Activated naive CD8-positive, alpha-beta T cell treated with anti-CD3 and anti-CD28 coated beads for 36 hours (primary cell): ENCODE data around the gene BSCL2. TPM values are rescaled to one million over a fixed set of nuclear protein-coding genes. Genes with fewer than 3 reads are reported as not detected.
"Not testable (repeated sequence)": the region's sequence is repeated elsewhere in the genome, so short reads cannot be mapped to it uniquely, and the experiment has no call there.

Experiments used
- DNase-seq: peaks from one replicate; pipeline ENCODE4 v3.0.0; 2021
- H3K27ac Mint-ChIP-seq: one replicate; pipeline ENCODE4 v1.8.0; 2022; ENCODE audit warnings: mild to moderate bottlenecking, moderate library complexity, mixed read lengths
- H3K27me3 Mint-ChIP-seq: one replicate; pipeline ENCODE4 v1.8.0; 2022; ENCODE audit warnings: mild to moderate bottlenecking, mixed read lengths
- H3K36me3 Mint-ChIP-seq: one replicate; pipeline ENCODE4 v1.8.0; 2021; ENCODE audit warnings: mild to moderate bottlenecking, mixed read lengths
- H3K4me1 Mint-ChIP-seq: one replicate; pipeline ENCODE4 v1.8.0; 2021; ENCODE audit warnings: mixed read lengths
- H3K4me3 Mint-ChIP-seq: one replicate; pipeline ENCODE4 v1.8.0; 2022; ENCODE audit warnings: mild to moderate bottlenecking, moderate library complexity, mixed read lengths
- H3K9me3 Mint-ChIP-seq: one replicate; pipeline ENCODE4 v1.8.0; 2022; ENCODE audit warnings: mixed read lengths
- total RNA-seq, 2 experiments: library from RNA; stranded (reverse); gene quantifications; one replicate each; pipeline ENCODE4 v1.2.3, GENCODE V29; 2021

Gene BSCL2
- total RNA-seq, 2 experiments from 2014 or later = 22.7 to 23.7 TPM

DNA sequence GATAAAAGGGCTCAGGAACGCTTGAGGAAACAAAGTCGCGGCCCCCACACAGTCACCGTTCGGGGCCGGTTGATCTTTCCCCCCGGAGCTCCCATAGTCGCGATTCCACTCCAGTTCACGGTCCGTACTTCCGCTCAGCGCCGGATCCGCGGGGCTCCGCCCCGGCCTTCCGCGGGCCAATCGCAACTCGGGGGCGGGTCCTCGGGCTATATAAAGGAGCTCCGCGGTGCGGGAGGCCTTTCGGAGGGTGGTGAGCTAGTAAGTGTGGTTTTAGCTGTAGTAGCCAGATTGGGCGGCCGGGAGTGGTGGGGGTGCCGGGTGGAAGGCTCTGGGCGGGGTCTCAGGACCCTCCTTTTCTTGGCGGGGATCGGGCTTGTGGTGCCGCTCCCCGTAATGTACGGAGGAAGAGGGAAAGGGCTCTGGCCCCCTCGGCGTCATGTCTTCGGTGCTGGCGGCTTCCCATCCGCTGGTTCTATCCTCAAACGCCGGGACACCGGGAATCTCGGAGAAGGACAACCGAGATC is 42.1 kb downstream of the BSCL2 start, which contains the start of the genes C11orf98 and CSKMT:
TSS of gene C11orf98 (minus strand) at position 136 of the 524 bp plus-strand sequence. CDS start at position 95, 41 bp downstream.
TSS of gene CSKMT (plus strand) at position 238 of the 524 bp plus-strand sequence. CDS start 568 bp downstream, outside the sequence.
- peak within 1 kb of the TSS; percentile 93 for H3K4me3 Mint-ChIP-seq
- H3K27me3 Mint-ChIP-seq = no peaks in the 10 kb centered on the region
- DNase-seq = peak; percentile 96
- H3K4me1 Mint-ChIP-seq = peaks cover 45% of the 10 kb centered on the region
- no peaks in the 10 kb centered on the region for H3K9me3 Mint-ChIP-seq
- H3K36me3 Mint-ChIP-seq = peaks cover 66% of the 10 kb centered on the region
- peak within 1 kb of the TSS; percentile 95 for H3K27ac Mint-ChIP-seq

DNA sequence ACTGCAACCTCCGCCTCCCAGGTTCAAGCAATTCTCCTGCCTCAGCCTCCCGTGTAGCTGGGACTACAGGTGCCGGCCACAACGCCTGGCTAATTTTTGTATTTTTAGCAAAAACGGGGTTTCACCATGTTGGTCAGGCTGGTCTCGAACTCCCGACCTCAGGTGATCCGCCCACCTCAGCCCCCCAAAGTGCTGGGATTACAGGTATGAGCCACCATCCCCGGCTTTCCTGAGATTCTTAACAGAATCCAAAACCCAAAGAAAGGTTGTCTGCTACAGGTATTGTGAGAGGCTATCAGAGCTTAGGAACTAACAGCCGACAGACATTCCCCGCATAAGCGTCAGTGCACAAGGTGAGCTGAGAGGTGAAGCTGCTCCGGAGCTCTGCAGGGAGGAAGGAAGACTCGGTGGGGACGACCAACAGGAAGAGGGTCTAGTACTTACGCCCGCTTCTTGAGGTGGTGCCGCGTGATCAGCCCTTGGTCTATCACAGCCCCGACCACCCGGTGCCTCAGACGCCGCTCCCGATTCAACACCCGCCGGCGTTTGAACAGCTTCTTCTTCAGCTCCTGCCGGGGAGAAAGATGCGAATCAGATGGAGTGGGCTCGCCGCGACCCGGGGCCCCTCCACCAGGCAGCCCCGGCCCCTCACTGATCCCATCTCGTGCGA is 42.7 kb downstream of the BSCL2 start:
- DNase-seq = peak; percentile 69
- Mint-ChIP-seq H3K27ac (peak overlapping the region; percentile 95), H3K4me3 (peak overlapping the region; percentile 93), H3K9me3 (no peaks in the 10 kb centered on the region), H3K36me3 (peaks cover 62% of the 10 kb centered on the region), H3K27me3 (no peaks in the 10 kb centered on the region), H3K4me1 (peaks cover 40% of the 10 kb centered on the region)

- Mint-ChIP-seq H3K27me3 (no peaks in the 10 kb centered on the region), H3K36me3 (peaks cover 2% of the 10 kb centered on the region), H3K4me1 (peaks cover 13% of the 10 kb centered on the region), H3K27ac (peak overlapping the region; percentile 16), H3K4me3 (no peak overlapping the region), H3K9me3 (no peaks in the 10 kb centered on the region)
- no peak for DNase-seq
Observed at GRCh38 chr11:62656796-62657429, 50.3 kb downstream of the BSCL2 start.

DNA sequence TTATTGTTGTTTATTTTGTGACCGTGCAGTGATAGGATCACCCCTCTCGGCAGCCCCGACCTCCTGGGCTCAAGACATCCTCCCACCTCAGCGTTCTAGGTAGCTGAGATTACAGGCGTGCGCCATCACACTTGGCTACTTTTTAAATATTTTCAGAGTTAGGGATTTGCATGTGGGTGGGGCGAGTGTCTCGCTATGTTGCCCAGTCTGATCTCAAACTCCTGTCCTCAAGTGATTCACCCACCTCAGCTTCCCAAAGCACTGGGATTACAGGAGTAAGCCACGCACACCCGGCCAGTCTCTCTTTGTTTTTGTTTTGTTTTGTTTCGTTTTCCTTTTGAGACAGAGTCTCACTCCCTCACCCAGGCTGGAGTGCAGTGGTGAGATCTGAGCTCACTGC is 52.9 kb downstream of the BSCL2 start:
- DNase-seq = no peak
- Mint-ChIP-seq H3K4me3 (peak overlapping the region; percentile 48), H3K4me1 (peaks cover 20% of the 10 kb centered on the region), H3K27ac (peak overlapping the region; percentile 63), H3K36me3 (peaks cover 10% of the 10 kb centered on the region), H3K27me3 (no peaks in the 10 kb centered on the region), H3K9me3 (no peaks in the 10 kb centered on the region)

DNA sequence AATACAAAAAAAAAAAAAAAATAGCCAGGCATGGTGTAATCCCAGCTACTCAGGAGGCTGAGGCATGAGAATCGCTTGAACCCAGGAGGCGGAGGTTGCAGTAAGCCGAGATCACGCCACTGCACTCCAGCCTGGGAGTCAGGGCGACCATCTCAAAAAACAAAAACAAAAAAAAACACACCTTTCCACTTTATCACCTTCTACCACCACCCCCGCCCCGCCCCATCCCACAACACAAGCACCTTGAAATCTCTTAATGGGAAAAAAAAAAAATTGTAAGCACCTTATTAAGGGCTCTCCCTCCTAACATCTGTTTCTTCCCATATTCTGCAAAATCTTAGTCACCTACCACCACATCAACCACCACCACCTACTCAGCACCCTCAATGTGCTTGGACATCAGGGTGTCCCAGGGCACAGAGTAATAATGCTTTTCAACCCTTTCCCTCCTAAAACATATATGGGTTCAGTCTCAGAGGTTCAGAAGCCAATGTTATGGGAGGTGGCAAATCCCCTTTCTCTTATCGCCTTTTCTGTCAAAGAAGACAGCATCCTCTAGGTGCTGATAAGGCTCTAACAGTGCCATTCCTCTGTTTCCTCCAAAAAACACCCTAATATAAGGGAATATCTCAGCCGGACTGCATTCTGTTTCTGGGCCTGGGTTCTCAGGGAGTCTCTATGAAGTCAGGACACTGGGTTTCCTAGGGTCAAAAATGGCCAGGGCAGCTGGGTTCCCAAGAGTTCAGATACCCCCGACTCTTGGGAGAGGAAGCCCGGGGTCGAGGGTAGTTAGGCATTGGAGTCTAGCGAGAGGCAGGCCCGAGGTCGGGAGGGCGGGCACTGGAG is 54.8 kb downstream of the BSCL2 start:
- peak; percentile 27 for DNase-seq
- peak overlapping the region; percentile 93 for H3K27ac Mint-ChIP-seq

DNA sequence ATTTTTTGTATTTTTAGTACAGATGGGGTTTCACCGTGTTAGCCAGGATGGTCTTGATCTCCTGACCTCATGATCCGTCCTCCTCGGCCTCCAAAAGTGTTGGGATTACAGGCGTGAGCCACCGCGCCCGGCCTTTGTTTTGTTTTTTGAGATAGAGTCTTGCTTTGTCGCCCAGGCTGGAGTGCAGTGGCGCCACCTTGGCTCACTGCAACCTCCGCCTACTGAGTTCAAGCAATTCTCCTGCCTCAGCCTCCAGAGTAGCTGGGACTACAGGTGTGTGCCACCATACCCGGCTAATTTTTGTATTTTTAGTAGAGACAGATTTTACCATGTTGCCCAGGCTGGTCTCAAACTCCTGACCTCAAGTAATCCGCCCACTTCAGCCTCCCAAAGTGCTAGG is 56.9 kb downstream of the BSCL2 start:
- H3K27me3 Mint-ChIP-seq, H3K27ac Mint-ChIP-seq, H3K9me3 Mint-ChIP-seq, DNase-seq, H3K4me3 Mint-ChIP-seq: not testable (repeated sequence)
- Mint-ChIP-seq H3K36me3 (peaks cover 13% of the 10 kb centered on the region), H3K4me1 (peaks cover 32% of the 10 kb centered on the region)

More for the DNA sequence above, 54.8 kb downstream of the BSCL2 start:
- H3K27me3 Mint-ChIP-seq = no peaks in the 10 kb centered on the region
- peaks cover 22% of the 10 kb centered on the region for H3K4me1 Mint-ChIP-seq
- H3K4me3 Mint-ChIP-seq = peak overlapping the region; percentile 93
- H3K9me3 Mint-ChIP-seq = no peaks in the 10 kb centered on the region
- H3K36me3 Mint-ChIP-seq = peaks cover 10% of the 10 kb centered on the region

GRCh38 chr11:62649486-62649885 is 57.7 kb downstream of the BSCL2 start:
- H3K27me3 Mint-ChIP-seq = no peaks in the 10 kb centered on the region
- H3K27ac Mint-ChIP-seq = no peak overlapping the region
- no peaks in the 10 kb centered on the region for H3K9me3 Mint-ChIP-seq
- H3K4me3 Mint-ChIP-seq = no peak overlapping the region
- DNase-seq = no peak
- H3K4me1 Mint-ChIP-seq = peaks cover 37% of the 10 kb centered on the region
- H3K36me3 Mint-ChIP-seq = peaks cover 19% of the 10 kb centered on the region

- H3K27me3 Mint-ChIP-seq = no peaks in the 10 kb centered on the region
- H3K27ac Mint-ChIP-seq = no peak overlapping the region
- peaks cover 24% of the 10 kb centered on the region for H3K36me3 Mint-ChIP-seq
- no peak overlapping the region for H3K4me3 Mint-ChIP-seq
- no peak for DNase-seq
- H3K4me1 Mint-ChIP-seq = peaks cover 34% of the 10 kb centered on the region
- no peaks in the 10 kb centered on the region for H3K9me3 Mint-ChIP-seq
Observed at GRCh38 chr11:62648967-62649364, 58.3 kb downstream of the BSCL2 start.

DNA sequence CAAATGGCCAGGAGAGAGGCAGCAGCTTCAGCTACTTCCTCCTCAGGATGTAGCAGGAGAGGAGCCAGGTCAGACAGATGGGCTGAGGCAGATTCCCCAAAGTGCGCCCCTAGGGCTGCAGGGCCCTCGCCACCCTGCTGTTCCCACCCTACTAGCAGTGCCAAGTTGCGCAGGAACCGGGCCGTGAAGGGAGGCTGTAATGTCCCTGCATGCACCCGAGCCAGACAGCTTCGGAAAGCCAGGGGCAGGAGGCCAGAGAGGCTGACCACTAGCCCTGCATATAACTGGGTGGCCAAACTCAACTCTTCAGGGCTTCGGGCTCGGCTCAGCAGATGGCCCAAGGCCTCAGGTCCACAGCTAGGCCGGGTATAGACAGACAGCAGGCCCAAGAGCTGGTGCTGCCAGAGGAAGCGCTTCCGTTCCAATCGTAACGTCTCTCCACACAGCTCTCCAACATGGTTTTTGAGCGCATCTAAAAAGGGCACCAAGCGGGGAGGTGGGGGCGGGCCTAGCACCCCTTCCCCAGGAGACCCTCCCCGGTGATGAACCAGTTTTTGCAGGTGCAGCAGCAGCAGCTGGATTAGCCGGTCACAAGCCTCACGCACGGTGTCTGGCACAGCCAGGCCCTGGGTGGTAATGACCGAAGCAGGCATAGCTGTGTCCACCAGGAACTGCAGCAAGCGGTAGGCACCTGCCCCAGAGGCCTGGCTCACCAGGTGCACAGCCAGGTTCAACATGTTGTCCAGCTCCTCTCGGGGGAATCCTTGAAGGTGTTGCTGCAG is 58.8 kb downstream of the BSCL2 start:
- no peak overlapping the region for H3K4me3 Mint-ChIP-seq

DNA sequence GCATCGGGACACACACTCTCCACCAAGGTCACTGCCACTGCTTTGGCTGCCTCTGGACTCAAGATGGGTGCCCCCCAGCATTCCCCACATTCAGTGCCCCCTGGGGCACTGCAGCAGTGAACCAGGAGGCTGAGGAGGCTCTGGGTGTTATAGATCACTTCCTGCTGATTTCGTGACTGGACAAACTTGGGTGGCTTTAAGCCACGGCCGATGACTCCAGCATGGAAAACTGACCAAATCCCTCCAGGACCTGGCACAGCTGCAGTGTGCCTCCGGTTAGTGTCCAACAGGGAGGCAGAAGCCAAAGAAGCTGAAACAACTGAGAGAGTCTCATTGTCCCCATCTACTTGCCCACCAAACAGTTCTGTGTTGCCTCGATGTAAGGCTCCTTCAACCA is 59.6 kb downstream of the BSCL2 start:
- peaks cover 30% of the 10 kb centered on the region for H3K4me1 Mint-ChIP-seq
- H3K27ac Mint-ChIP-seq = peak overlapping the region; percentile 60
- no peak for DNase-seq
- H3K9me3 Mint-ChIP-seq = no peaks in the 10 kb centered on the region
- H3K27me3 Mint-ChIP-seq = no peaks in the 10 kb centered on the region
- peaks cover 26% of the 10 kb centered on the region for H3K36me3 Mint-ChIP-seq
- peak overlapping the region; percentile 34 for H3K4me3 Mint-ChIP-seq

More for the DNA sequence above, 58.8 kb downstream of the BSCL2 start:
- Mint-ChIP-seq H3K36me3 (peaks cover 24% of the 10 kb centered on the region), H3K27ac (no peak overlapping the region), H3K4me1 (peaks cover 31% of the 10 kb centered on the region), H3K9me3 (no peaks in the 10 kb centered on the region), H3K27me3 (no peaks in the 10 kb centered on the region)
- DNase-seq = no peak

GRCh38 chr11:62646825-62647608 is 60.2 kb downstream of the BSCL2 start:
- Mint-ChIP-seq H3K27me3 (no peaks in the 10 kb centered on the region), H3K36me3 (peaks cover 27% of the 10 kb centered on the region), H3K9me3 (no peaks in the 10 kb centered on the region), H3K4me3 (peak overlapping the region; percentile 99), H3K27ac (peak overlapping the region; percentile 99), H3K4me1 (peaks cover 28% of the 10 kb centered on the region)
- DNase-seq = no peak

DNA sequence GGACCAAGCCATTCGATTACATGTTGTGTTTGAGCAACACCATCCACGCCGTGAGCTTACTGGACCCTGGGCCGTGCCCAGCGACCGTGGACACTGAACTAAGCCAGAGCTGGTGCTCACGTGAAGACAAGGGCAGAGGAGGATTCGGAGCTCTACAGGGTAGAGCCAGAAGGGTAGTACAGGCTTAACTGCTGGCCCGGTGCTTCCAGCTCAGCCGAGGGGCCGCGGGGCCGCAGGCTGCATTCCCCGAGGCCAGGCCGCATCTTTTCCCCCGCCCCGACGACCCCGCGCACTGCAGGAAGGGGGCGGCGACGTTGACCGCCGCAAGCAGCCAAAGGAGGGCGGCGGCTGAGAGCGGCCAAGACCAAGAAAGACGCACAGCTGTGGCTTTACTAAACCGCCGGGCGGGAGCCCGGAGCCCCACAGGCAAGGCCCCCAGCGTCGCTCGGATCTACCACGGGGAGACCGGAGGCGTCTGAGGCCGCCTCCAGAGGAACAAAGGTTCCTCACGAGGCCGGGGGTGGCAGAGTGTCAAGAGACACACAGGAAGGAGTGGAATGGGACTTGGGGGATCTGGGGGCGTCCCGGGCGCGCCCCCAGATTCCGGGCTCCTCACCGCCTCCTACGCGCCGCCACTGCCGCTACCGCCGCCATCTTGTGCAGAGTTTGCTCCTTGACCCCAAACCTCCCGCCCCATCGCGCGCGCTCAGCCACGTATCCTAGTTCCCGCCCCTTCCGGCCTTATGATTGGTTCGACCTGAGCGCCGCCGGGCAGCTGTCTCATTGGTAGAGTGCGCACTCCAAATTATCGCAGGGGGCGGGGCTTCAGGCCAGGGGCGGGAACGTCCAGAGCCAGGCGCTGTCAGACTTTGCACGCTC is 61.0 kb downstream of the BSCL2 start, which contains the start of gene GANAB:
TSS of gene GANAB (minus strand) at position 668 of the 879 bp plus-strand sequence. CDS start at position 654, 14 bp downstream.
- H3K4me1 Mint-ChIP-seq = peaks cover 28% of the 10 kb centered on the region
- peak; percentile 99 for DNase-seq
- H3K27ac Mint-ChIP-seq = peak within 1 kb of the TSS; percentile 99
- H3K36me3 Mint-ChIP-seq = peaks cover 30% of the 10 kb centered on the region
- H3K9me3 Mint-ChIP-seq = no peaks in the 10 kb centered on the region
- H3K27me3 Mint-ChIP-seq = no peaks in the 10 kb centered on the region
- peak within 1 kb of the TSS; percentile 99 for H3K4me3 Mint-ChIP-seq

DNA sequence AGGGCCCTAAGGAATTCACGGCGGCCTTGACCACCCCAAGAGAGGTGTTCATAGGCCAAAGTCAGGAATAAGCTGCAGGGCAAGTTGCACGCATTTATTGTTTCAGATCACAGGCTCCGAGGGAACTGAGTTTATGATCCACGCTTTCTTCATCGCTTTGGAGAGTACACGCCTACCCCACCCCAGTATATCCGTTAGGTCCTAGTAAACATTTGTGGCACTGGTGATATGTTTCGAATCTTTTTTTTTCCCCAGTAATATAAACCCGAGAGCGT is 61.6 kb downstream of the BSCL2 start:
- DNase-seq = no peak
- Mint-ChIP-seq H3K36me3 (peaks cover 31% of the 10 kb centered on the region), H3K27ac (peak overlapping the region; percentile 99), H3K27me3 (no peaks in the 10 kb centered on the region), H3K9me3 (no peaks in the 10 kb centered on the region), H3K4me3 (peak overlapping the region; percentile 99), H3K4me1 (peaks cover 30% of the 10 kb centered on the region)
